Measurements from ENCODE around the gene LAMA1. TPM values are rescaled to one million over a fixed set of nuclear protein-coding genes. Genes with fewer than 3 reads are reported as not detected.
"Not testable (repeated sequence)": the region's sequence is repeated elsewhere in the genome, so short reads cannot be mapped to it uniquely, and the experiment has no call there.

LAMA1 gene
- total RNA-seq, 6 donors from 2014 or later: 0.89 to 3.1 (median 1.5) TPM

DNA sequence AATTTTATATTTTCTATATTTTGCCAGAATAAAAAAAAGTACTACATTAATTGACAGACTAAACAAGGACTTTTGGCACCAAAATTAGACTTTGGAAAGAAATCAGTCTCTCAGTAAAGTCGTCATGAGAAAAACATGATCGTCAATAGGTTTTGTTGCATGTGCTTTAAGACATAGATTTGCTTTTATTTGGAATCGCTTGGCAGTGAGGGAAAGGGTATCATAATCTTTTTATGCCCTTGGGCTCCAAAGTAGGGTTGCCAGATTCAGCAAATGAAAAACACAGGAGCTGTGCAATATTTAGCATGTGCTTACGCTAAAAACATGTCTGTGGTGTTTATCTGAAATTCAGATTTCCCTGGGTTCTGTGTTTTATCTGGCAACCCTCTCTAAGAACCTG, 177.6 kb downstream of the LAMA1 start:
- Histone ChIP-seq H3K27ac (no peak overlapping the region), H3K36me3 (no peaks in the 10 kb centered on the region), H3K4me1 (no peaks in the 10 kb centered on the region), H3K27me3 (no peaks in the 10 kb centered on the region), H3K9me3 (no peaks in the 10 kb centered on the region), H3K4me3 (no peak overlapping the region)
- TF ChIP-seq POLR2AphosphoS5 (IDR thresholded peaks at IDR 0.05) (no peak), EP300 (IDR thresholded peaks at IDR 0.05) (no peak), POLR2A (IDR thresholded peaks at IDR 0.05) (no peak)
- TF ChIP-seq, protein P1, sequence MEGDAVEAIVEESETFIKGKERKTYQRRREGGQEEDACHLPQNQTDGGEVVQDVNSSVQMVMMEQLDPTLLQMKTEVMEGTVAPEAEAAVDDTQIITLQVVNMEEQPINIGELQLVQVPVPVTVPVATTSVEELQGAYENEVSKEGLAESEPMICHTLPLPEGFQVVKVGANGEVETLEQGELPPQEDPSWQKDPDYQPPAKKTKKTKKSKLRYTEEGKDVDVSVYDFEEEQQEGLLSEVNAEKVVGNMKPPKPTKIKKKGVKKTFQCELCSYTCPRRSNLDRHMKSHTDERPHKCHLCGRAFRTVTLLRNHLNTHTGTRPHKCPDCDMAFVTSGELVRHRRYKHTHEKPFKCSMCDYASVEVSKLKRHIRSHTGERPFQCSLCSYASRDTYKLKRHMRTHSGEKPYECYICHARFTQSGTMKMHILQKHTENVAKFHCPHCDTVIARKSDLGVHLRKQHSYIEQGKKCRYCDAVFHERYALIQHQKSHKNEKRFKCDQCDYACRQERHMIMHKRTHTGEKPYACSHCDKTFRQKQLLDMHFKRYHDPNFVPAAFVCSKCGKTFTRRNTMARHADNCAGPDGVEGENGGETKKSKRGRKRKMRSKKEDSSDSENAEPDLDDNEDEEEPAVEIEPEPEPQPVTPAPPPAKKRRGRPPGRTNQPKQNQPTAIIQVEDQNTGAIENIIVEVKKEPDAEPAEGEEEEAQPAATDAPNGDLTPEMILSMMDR (IDR thresholded peaks at IDR 0.05): no peak
- 64 to 97% methylated on average over 4 of the region's 4 CpGs for whole genome bisulfite sequencing, 2 donors
- DNase-seq (no peak), ATAC-seq (ENCODE audit: low FRiP score in 2 of 2) (no peak)

DNA sequence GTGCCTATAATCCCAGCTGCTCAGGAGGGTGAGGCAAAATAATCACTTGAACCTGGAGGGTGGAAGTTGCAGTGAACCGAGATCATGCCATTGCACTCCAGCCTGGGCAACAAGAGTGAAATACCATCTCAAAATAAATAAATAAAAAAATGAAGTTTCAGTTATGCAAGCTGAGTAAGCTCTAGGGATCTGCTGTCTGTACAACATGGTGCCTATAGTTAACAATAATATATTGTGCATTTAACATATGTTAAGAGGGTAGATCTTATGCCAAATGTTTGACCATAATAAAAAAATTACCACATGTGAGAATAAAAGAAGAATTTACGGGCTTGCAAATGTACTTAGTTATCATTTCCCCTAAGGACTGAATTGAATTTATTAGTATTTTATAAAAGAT, 179.2 kb downstream of the LAMA1 start:
- ATAC-seq (ENCODE audit: low FRiP score in 2 of 2); H3K27me3 ChIP-seq; H3K9me3 ChIP-seq; H3K4me3 ChIP-seq; H3K36me3 ChIP-seq; DNase-seq; H3K4me1 ChIP-seq; H3K27ac ChIP-seq: not testable (repeated sequence)
- WGBS, 2 donors: 59 to 67% methylated on average over 2 of the region's 2 CpGs

DNA sequence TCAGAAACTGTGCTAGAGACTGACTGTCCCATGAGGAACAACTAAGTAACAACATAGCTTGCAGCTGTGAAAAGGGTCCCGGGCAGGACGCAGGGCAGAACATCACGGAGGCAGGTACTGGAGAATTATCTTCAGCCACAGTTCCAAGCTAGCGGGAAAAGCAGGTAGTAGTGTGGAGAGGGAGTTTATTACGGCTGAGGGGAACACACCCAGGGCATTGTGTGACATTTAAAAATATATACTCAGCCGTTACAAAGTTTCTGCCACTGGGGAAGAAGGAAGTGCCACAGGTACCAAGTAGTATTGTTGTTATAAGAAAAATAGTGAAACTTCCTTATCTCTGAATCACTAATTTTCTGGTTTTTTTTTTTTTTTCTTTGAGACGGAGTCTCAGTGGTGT, 179.6 kb downstream of the LAMA1 start:
- no peak for ATAC-seq (ENCODE audit: low FRiP score in 2 of 2)
- 26 to 39% methylated on average over 7 of the region's 7 CpGs for WGBS, 2 donors
- no peaks in the 10 kb centered on the region for H3K36me3 ChIP-seq
- no peak overlapping the region for H3K4me3 ChIP-seq
- H3K4me1 ChIP-seq: no peaks in the 10 kb centered on the region
- H3K9me3 ChIP-seq: no peaks in the 10 kb centered on the region
- no peaks in the 10 kb centered on the region for H3K27me3 ChIP-seq
- DNase-seq: no peak
- no peak overlapping the region for H3K27ac ChIP-seq
- TF ChIP-seq, protein P1 (IDR thresholded peaks at IDR 0.05): no peak
- TF ChIP-seq POLR2A (IDR thresholded peaks at IDR 0.05) (no peak), EP300 (IDR thresholded peaks at IDR 0.05) (no peak), POLR2AphosphoS5 (IDR thresholded peaks at IDR 0.05) (no peak)

DNA sequence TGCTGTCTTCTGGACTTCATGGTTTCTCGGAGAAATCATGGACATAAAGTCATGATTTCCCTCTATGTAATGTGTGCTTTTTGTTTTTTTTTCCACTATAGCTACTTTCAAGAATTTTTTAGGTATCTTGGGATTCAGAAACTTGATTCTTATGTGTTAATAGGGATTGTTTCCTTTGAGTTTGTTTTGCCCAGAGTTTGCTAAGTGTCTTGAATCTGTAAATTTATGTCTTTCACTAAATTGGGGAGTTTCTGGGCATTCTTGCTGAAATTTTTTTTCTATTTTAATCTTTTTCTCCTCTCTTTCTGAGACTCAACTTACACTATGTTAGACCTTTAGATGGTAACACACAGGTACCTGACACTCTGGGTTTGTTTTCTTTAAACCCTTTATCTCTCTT, 182.7 kb downstream of the LAMA1 start:
- 97 to 100% methylated on average over 1 of the region's 1 CpG for WGBS, 2 donors
- ATAC-seq (ENCODE audit: low FRiP score in 2 of 2) (no peak), DNase-seq (no peak)
- no peaks in the 10 kb centered on the region for H3K27me3 ChIP-seq
- no peaks in the 10 kb centered on the region for H3K4me1 ChIP-seq
- no peaks in the 10 kb centered on the region for H3K9me3 ChIP-seq
- no peak overlapping the region for H3K27ac ChIP-seq
- no peaks in the 10 kb centered on the region for H3K36me3 ChIP-seq
- H3K4me3 ChIP-seq: no peak overlapping the region
- TF ChIP-seq POLR2A (IDR thresholded peaks at IDR 0.05) (no peak), EP300 (IDR thresholded peaks at IDR 0.05) (no peak), POLR2AphosphoS5 (IDR thresholded peaks at IDR 0.05) (no peak)
- TF ChIP-seq, protein P1 (IDR thresholded peaks at IDR 0.05): no peak

DNA sequence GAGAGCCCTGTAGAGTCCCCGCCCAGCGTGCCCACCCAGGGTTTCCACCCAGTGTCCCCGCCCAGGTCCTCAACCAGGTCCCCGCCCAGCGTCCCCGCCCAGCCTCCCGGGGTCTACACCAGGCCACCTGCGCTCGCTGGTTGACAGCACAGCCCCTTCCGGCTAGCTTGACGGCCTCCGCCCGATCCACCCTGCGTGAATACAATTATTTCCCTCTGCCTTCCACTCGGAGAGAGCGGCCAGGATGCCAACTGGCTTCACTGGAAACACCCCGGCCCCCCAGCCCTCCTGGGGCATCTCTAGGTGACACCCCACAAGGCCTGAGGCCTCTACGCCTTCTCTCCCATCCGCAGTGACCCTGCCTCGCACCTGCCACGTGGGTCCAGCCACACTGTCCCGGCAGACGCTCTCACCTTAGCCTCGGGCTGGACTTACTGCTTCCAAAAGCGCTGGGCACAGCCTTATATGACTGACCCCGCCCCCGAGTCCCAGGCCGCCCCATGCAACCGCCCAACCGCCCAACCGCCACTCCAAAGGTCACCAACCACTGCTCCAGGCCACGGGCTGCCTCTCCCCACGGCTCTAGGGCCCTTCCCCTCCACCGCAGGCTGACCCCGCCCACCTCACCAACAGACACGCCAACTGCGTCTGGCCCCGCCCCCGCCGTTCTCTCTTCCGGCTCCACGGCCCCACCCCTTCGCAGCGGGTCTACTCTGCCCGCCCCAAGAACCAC, 188.1 kb downstream of the LAMA1 start:
- H3K27ac ChIP-seq: no peak overlapping the region
- no peaks in the 10 kb centered on the region for H3K36me3 ChIP-seq
- DNase-seq (peak in 1 of 2 donors; percentile 75), ATAC-seq (ENCODE audit: low FRiP score in 2 of 2) (peak; percentile 46 to 69)
- TF ChIP-seq EP300 (IDR thresholded peaks at IDR 0.05): no peak
- TF ChIP-seq POLR2A (IDR thresholded peaks at IDR 0.05): no peak
- TF ChIP-seq POLR2AphosphoS5 (IDR thresholded peaks at IDR 0.05): no peak
- TF ChIP-seq, protein P1 (IDR thresholded peaks at IDR 0.05): no peak
- no peaks in the 10 kb centered on the region for H3K9me3 ChIP-seq
- H3K4me1 ChIP-seq: peaks cover 0 to 2% (median 0%) of the 10 kb centered on the region in 4 donors
- no peak overlapping the region for H3K4me3 ChIP-seq
- no peaks in the 10 kb centered on the region for H3K27me3 ChIP-seq
- WGBS, 2 donors: 93 to 94% methylated on average over 44 to 45 of the region's 45 CpGs
